ENCODE data around the gene CPNE7.

- TF ChIP-seq CTCF (IDR thresholded peaks at IDR 0.05) (no peak), EZH2 (IDR thresholded peaks at IDR 0.05; ENCODE audit: borderline replicate concordance, insufficient read depth, low read depth, low read length, poor library complexity, severe bottlenecking) (no peak)
Measured at GRCh38 chr16:89589241-89589926, 13.8 kb downstream of the CPNE7 start.

Measured in B cell (primary cell).